Parathyroid adenoma (tissue), 2 donors: ENCODE data around the gene NCLN.

ENCODE experiments used
- H2AFZ ChIP-seq: fragments of 300-600 bp; sonication (generic); one replicate; pipeline ENCODE4 v1.7.0; 2017; ENCODE audit warnings: antibody characterized with exemption, mild to moderate bottlenecking
- H3K27ac ChIP-seq: fragments of 300-600 bp; sonication (generic); one replicate; pipeline ENCODE4 v1.7.0; 2017
- H3K27me3 ChIP-seq: fragments of 300-600 bp; sonication (generic); one replicate; pipeline ENCODE4 v1.7.0; 2017; ENCODE audit warnings: low read length; ENCODE audit not compliant: control insufficient read depth, insufficient read depth
- H3K36me3 ChIP-seq: fragments of 300-600 bp; sonication (generic); one replicate; pipeline ENCODE4 v1.7.0; 2017; ENCODE audit warnings: low read length; ENCODE audit not compliant: control insufficient read depth, insufficient read depth
- H3K4me1 ChIP-seq: fragments of 300-600 bp; sonication (generic); one replicate; pipeline ENCODE4 v1.7.0; 2017; ENCODE audit warnings: control low read depth
- H3K4me2 ChIP-seq: fragments of 300-600 bp; sonication (generic); one replicate; pipeline ENCODE4 v1.7.0; 2017; ENCODE audit warnings: low read length
- H3K4me3 ChIP-seq: fragments of 300-600 bp; sonication (generic); one replicate; pipeline ENCODE4 v1.7.0; 2017; ENCODE audit warnings: low read depth, low read length
- H3K79me2 ChIP-seq: fragments of 300-600 bp; sonication (generic); one replicate; pipeline ENCODE4 v1.7.0; 2017; ENCODE audit warnings: control low read depth
- H3K9ac ChIP-seq: fragments of 300-600 bp; sonication (generic); one replicate; pipeline ENCODE4 v1.7.0; 2017; ENCODE audit warnings: mild to moderate bottlenecking
- H3K9me3 ChIP-seq: fragments of 300-600 bp; sonication (generic); one replicate; pipeline ENCODE4 v1.7.0; 2017; ENCODE audit warnings: low read length; ENCODE audit not compliant: control insufficient read depth
- TF ChIP-seq, protein P1 (sequence below): fragments of 300-600 bp; sonication (generic); IDR thresholded peaks from one replicate; pipeline ENCODE4 v1.7.0; 2017; ENCODE audit warnings: antibody characterized with exemption, mild to moderate bottlenecking
- donor health status: primary hyperparathyroidism.

Gene NCLN

DNA sequence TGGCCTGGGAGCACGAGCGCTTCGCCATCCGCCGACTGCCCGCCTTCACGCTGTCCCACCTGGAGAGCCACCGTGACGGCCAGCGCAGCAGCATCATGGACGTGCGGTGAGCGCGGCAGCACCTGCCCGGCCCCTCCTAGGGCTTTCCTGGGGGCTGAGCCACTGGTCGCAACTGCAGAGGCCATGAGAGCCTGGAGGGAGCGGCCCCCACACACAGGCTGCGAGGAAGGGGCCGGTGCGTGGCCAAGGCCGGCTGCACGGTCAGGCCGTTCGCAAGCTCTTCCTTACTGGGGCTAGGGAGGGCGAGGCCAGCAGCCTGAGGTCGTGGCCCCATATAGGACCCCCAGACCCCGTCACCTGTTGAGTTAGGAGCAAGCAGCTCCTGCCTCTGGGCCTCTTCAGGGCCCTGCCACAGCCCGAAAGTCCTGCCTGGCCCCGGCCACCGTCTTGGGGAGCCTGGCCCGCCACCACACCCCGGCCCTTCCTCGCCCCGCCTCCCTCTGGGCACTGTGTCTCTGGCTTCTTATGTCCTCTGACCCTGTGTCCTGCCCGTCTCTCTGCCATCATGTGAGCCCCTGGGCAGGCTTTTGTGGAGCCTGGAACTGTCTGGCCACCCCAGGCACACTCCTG is 19.0 kb downstream of the NCLN start:
- Histone ChIP-seq H3K36me3 (no peaks in the 10 kb centered on the region), H3K27me3 (no peaks in the 10 kb centered on the region)
- TF ChIP-seq, protein P1, sequence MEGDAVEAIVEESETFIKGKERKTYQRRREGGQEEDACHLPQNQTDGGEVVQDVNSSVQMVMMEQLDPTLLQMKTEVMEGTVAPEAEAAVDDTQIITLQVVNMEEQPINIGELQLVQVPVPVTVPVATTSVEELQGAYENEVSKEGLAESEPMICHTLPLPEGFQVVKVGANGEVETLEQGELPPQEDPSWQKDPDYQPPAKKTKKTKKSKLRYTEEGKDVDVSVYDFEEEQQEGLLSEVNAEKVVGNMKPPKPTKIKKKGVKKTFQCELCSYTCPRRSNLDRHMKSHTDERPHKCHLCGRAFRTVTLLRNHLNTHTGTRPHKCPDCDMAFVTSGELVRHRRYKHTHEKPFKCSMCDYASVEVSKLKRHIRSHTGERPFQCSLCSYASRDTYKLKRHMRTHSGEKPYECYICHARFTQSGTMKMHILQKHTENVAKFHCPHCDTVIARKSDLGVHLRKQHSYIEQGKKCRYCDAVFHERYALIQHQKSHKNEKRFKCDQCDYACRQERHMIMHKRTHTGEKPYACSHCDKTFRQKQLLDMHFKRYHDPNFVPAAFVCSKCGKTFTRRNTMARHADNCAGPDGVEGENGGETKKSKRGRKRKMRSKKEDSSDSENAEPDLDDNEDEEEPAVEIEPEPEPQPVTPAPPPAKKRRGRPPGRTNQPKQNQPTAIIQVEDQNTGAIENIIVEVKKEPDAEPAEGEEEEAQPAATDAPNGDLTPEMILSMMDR: no peak

DNA sequence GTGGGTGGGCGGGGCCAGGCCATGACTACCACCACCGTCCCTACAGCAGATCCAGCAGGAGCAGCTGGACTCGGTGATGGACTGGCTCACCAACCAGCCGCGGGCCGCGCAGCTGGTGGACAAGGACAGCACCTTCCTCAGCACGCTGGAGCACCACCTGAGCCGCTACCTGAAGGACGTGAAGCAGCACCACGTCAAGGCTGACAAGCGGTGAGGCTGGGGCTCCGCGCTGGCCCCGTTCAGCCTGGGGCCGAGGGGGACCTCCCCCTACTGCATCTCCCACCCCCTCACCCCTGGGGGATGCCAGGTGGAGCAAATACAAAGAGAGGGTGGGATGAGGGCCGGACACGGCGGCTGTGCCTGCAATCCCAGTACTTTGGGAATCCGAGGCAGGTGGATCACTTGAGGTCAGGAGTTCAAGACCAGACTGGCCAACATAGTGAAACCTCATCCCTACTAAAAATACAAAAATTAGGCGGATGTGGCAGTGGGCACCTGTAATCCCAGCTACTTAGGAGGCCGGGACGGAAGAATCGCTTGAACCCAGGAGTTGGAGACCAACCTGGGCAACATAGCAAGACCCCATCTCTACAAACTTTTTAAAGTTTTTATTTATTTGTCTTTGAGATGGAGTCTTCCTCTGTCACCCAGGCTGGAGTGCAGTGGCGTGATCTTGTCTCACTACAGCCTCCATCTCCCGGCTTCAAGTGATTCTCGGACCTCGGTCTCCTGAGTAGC is 20.7 kb downstream of the NCLN start:
- no peak overlapping the region for H3K4me3 ChIP-seq
- H3K4me1 ChIP-seq: no peaks in the 10 kb centered on the region
- no peak overlapping the region for H3K27ac ChIP-seq
- no peak overlapping the region for H2AFZ ChIP-seq
- TF ChIP-seq, protein P1: no peak
- no peaks in the 10 kb centered on the region for H3K79me2 ChIP-seq
- no peaks in the 10 kb centered on the region for H3K36me3 ChIP-seq
- H3K4me2 ChIP-seq: no peak overlapping the region
- no peak overlapping the region for H3K9ac ChIP-seq
- no peaks in the 10 kb centered on the region for H3K27me3 ChIP-seq
- H3K9me3 ChIP-seq: no peaks in the 10 kb centered on the region

More for the DNA sequence above, 19.0 kb downstream of the NCLN start:
- no peaks in the 10 kb centered on the region for H3K9me3 ChIP-seq
- no peak overlapping the region for H3K4me2 ChIP-seq
- no peak overlapping the region for H2AFZ ChIP-seq
- H3K27ac ChIP-seq: no peak overlapping the region
- no peaks in the 10 kb centered on the region for H3K4me1 ChIP-seq
- no peak overlapping the region for H3K4me3 ChIP-seq
- no peaks in the 10 kb centered on the region for H3K79me2 ChIP-seq
- H3K9ac ChIP-seq: no peak overlapping the region

DNA sequence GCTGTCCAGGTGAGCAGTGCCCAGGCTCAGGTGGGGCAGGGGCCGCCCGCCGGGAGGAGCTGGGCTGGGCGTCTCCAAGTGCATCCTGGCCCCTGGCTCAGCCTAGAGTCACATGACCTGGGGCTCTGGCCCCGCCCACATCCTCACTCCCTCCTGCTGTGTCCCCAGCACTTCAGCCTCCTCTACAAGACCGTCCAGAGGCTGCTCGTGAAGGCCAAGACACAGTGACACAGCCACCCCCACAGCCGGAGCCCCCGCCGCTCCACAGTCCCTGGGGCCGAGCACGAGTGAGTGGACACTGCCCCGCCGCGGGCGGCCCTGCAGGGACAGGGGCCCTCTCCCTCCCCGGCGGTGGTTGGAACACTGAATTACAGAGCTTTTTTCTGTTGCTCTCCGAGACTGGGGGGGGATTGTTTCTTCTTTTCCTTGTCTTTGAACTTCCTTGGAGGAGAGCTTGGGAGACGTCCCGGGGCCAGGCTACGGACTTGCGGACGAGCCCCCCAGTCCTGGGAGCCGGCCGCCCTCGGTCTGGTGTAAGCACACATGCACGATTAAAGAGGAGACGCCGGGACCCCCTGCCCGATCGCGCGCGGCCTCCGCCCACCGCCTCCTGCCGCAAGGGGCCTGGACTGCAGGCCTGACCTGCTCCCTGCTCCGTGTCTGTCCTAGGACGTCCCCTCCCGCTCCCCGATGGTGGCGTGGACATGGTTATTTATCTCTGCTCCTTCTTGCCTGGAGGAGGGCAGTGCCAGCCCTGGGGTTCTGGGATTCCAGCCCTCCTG is 21.9 kb downstream of the NCLN start:
- no peak overlapping the region for H3K4me3 ChIP-seq
- TF ChIP-seq, protein P1: no peak
- H3K27me3 ChIP-seq: no peaks in the 10 kb centered on the region
- H3K9ac ChIP-seq: no peak overlapping the region
- H3K4me1 ChIP-seq: no peaks in the 10 kb centered on the region
- no peak overlapping the region for H3K27ac ChIP-seq
- H3K79me2 ChIP-seq: no peaks in the 10 kb centered on the region
- H3K4me2 ChIP-seq: no peak overlapping the region
- H2AFZ ChIP-seq: no peak overlapping the region
- H3K36me3 ChIP-seq: no peaks in the 10 kb centered on the region
- no peaks in the 10 kb centered on the region for H3K9me3 ChIP-seq

DNA sequence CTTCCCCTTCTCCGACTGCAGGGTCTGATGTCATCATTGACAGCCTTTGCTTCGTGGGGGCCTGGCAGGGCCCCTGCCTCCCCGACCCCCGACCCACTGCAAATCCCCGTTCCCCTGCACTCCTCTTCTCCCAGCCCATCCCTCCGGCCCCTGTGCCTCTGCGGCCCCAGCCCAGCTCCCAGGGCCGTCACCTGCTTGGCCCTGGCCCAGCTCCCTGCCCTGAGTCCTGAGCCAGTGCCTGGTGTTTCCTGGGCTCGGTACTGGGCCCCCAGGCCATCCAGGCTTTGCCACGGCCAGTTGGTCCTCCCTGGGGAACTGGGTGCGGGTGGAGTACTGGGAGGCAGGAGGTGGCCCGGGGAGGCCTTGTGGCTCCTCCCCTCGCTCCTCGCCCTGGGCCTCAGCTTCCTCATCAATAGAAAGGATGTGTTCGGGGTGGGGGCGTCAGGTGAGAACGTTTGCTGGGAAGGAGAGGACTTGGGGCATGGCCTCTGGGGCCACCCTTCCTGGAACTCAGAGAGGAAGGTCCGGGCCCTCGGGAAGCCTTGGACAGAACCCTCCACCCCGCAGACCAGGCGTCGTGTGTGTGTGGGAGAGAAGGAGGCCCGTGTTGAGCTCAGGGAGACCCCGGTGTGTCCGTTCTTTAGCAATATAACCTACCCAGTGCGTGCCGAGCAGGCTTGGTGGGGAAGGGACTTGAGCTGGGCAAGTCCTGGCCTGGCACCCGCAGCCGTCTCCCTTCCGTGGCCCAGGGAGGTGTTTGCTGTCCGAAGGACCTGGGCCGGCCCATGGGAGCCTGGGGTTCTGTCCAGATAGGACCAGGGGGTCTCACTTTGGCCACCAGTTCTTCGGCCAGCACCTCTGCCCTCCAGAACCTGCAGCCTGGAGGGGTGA is 22.8 kb downstream of the NCLN start:
- Histone ChIP-seq H3K4me1 (no peaks in the 10 kb centered on the region), H3K4me2 (no peak overlapping the region), H3K36me3 (no peaks in the 10 kb centered on the region), H2AFZ (no peak overlapping the region), H3K4me3 (no peak overlapping the region), H3K27ac (no peak overlapping the region), H3K27me3 (no peaks in the 10 kb centered on the region), H3K9me3 (no peaks in the 10 kb centered on the region), H3K9ac (no peak overlapping the region), H3K79me2 (no peaks in the 10 kb centered on the region)
- TF ChIP-seq, protein P1: no peak
